Measurements from ENCODE around the gene BBS7. TPM values are rescaled to one million over a fixed set of nuclear protein-coding genes. Genes with fewer than 3 reads are reported as not detected.

Gene BBS7
- total RNA-seq, 1 donor from 2014 or later: 6.1 TPM

DNA sequence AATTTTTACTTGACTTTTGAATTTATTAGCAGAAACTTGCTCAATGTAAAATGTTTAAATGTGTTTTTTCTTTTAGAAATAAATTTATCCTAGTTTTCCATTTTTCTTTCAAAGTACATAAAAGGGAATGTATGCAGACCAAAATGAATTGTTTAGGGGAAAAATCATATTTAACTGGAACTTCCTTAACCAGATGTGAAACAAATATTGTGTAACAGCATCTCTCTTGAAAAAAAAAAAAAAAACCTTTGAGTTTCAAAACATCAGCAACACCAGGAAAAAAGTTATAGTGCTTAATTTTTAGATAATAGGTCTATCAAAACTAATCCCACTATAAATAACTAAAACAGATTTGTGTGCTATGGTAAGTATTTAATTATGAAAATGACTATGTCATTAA is 32.1 kb downstream of the BBS7 start:
- intact Hi-C loops (cut with DNase I): no loop called here
- DNase-seq (ENCODE audit: low spot score): no peak

GRCh38 chr4:121829511-121829910 is 40.8 kb downstream of the BBS7 start:
- DNase-seq (ENCODE audit: low spot score): no peak
- intact Hi-C loops (cut with DNase I): no loop called here

GRCh38 chr4:121827853-121828252 is 42.4 kb downstream of the BBS7 start:
- no peak for DNase-seq (ENCODE audit: low spot score)
- intact Hi-C loops (cut with DNase I): no loop called here

DNA sequence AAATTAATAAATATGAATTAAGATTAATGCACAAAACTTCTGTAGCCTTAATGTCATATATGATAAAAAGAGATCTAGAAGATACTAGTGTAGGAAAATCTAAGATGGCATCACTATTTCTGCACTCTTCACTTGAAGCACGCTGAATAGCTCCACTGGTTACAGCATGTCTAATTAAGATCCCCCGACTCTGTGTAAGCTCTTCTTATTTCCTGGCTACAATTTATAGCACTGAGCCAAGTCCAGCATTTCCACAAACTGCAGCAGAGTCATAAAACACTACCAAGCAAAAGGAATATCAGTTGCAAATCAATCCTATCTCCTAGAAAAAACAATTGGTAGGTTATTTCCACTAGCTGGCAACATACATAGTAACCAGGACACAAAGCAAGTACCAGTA is 45.3 kb downstream of the BBS7 start:
- DNase-seq (ENCODE audit: low spot score): no peak
- intact Hi-C loops (cut with DNase I): loop anchor here (5.0 kb wide), 1 partner anchor 128 kb away; the partner anchor contains the start of gene ANXA5

DNA sequence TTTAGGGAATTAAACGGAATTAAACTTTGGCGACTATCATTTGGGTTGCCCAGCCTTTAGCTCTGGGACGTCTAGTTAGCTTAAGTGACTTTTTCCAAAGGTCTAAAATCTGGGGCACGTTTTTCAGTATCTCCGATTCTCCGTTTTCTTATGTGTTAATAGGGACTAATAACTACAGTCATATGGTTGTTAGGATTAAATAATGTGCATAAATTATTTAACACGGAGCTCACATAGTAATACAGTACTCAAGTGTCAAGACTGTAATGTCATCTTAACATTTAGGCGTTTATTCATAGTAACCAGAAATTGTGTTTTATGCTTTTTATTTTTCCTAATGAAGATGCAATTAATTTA is 46.1 kb downstream of the BBS7 start:
- intact Hi-C loops (cut with DNase I): loop anchor here (5.0 kb wide), 1 partner anchor 127 kb away; the partner anchor contains the start of gene ANXA5
- DNase-seq (ENCODE audit: low spot score): no peak

DNA sequence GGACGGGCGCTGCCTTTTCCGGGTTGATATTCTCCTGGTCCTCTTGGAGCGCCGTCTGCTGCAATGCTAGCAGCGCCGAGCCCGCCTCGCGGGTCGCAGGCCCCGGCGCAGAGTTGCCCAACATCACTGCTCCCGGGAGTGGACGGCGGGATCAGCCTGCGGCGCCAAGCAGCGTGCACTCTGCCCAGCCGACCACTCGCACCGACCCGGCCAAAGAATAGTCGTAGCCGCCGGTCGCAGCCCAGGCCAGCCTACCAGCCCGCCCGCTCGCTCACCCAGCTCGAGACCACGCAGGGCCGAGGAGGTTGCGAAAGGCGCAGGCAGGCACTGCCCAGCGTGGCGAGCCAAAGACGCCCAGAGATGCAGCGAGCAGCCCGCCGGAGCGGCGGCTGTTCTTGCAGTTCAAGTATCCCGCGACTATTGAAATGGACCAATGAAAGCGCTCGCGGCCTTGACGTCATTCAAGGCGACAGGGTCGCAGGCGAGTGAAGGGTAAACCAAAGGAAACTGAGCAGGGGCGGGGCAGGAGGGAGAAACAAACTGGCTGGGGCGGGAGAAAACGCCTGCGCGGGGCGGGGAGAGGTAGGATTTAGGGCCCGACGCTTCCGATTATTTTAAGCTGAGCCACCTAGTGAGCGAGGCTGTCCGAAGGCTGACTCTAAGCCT is 46.6 kb downstream of the BBS7 start, which contains the start of gene CCNA2:
TSS of gene CCNA2 (minus strand) at position 379 of the 666 bp plus-strand sequence. CDS start at position 124, 255 bp downstream.
- intact Hi-C loops (cut with DNase I): loop anchor here (1.0 to 5.0 kb wide), 2 partner anchors 22 to 126 kb away; partner anchors contain the start of genes ANXA5 and EXOSC9
- DNase-seq (ENCODE audit: low spot score): peak; percentile 97

DNA sequence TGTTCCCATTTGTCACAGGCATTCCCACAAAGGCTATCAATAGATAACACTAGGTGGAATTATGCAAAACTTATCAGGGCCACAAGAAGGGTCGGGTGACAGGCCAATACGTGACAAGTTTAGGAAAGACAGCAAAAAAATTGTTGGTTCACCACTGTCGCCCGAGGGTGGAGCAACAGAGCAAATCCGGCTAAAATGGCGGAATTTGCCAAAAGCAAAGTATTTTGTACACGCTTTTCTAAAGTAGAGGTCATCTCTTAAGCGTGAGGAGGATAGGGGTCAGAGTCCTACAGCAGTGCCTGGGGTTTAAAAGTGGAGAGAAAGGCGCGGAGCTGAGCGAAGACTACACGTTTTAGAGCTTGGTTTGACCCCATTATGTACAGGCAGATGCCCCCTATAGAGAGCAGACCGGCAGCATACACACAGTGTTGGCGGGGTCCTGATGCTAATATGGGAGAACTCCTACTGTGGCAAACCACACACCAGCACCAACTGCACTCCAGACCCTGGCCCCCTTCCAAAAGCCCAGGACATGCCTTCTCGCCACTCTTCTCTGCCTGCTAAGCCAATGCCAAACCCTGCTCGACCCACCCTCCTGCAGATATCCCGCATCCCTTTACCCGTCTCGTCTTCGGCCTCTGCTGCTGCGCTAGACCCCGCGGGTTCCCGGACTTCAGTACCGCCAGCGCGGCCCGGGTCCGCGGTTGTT is 47.3 kb downstream of the BBS7 start:
- intact Hi-C loops (cut with DNase I): loop anchor here (1.0 to 5.0 kb wide), 2 partner anchors 22 to 126 kb away; partner anchors contain the start of genes ANXA5 and EXOSC9
- no peak for DNase-seq (ENCODE audit: low spot score)

- DNase-seq (ENCODE audit: low spot score): no peak
- intact Hi-C loops (cut with DNase I): loop anchor here (5.0 kb wide), 1 partner anchor 125 kb away; the partner anchor contains the start of gene ANXA5
Measured at GRCh38 chr4:121822047-121822446, 48.2 kb downstream of the BBS7 start.

- intact Hi-C loops (cut with DNase I): no loop called here
- no peak for DNase-seq (ENCODE audit: low spot score)
Measured at GRCh38 chr4:121819216-121819965, 50.9 kb downstream of the BBS7 start.

DNA sequence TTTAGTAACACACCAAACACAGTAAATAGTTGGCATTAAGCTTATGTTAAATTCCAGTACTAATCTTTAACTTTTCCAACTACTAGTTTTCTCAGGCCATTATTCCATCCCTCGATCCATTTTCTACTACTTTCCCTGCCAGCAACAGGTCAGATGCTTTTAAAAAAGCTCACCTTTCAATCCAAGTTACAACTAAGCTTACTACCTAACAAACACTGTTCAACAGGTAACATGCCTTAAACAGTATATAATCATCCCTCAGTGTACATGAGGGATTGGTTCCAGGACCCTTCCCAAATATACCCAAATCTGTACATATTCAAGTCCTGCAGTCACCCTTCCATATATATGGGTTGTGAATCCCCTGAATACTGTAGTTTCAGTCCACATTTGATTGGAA is 52.1 kb downstream of the BBS7 start:
- intact Hi-C loops (cut with DNase I): no loop called here
- DNase-seq (ENCODE audit: low spot score): no peak

- intact Hi-C loops (cut with DNase I): no loop called here
- no peak for DNase-seq (ENCODE audit: low spot score)
Measured at GRCh38 chr4:121817701-121818100, 52.6 kb downstream of the BBS7 start.

DNA sequence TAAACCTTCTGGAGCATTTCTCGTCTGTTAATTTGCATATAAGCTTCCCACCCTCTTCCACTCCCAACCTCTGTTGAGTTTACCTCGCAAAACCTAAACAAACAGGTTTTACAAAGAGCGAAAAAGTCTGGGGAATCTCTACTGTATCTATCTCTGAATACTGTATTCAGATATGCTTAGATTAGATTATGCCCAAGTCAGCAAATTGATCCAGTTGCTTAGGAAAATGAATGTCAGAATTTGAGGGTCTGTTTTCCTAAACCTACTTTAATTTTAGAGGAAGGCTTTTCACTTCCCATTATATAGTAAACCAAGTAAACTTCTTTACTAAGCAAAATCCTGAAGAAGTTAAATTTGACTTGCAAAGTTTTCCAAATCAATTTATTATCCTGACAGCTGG is 53.3 kb downstream of the BBS7 start:
- no peak for DNase-seq (ENCODE audit: low spot score)
- intact Hi-C loops (cut with DNase I): no loop called here

GRCh38 chr4:121814756-121815155 is 55.5 kb downstream of the BBS7 start:
- no peak for DNase-seq (ENCODE audit: low spot score)
- intact Hi-C loops (cut with DNase I): no loop called here

- intact Hi-C loops (cut with DNase I): no loop called here
Measured at GRCh38 chr4:121811122-121811521, 59.2 kb downstream of the BBS7 start.

DNA sequence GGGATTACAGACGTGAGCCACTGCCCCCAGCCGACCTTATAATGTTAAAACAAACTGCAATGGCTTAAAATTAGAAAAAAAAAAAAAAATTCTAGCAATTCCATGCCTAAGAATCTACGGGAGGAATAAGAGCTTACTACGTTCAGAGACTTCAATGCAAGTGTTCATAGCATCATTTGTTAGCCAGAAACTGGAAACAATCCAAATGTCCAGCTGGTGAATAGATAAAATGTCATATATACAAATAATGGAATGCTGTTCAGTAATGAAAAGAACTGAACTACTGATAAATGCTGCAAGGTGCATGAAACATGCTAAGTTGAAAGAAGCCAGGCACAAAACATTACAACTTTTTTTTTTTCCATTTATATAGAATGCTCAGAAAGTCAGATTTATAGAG is 63.9 kb downstream of the BBS7 start:
- intact Hi-C loops (cut with DNase I): no loop called here
- DNase-seq (ENCODE audit: low spot score): no peak

More at GRCh38 chr4:121811122-121811521, 59.2 kb downstream of the BBS7 start:
- no peak for DNase-seq (ENCODE audit: low spot score)

DNA sequence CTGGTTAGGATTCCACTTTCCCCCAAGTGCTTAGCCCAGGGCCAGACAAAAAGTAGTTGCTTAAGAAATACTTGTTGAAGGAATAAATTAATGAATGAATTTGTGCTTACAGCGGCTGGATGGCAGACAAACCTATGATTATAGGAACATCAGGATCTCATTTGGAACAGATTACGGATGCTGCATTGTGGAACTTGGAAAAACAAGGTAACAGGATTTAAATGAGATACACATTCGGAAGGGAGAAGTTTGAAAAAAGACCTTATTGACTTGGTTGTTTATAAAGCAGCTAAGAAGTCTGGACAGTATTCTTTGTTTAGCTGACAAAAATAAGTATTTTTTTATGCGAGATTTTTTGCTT is 68.6 kb downstream of the BBS7 start:
- DNase-seq (ENCODE audit: low spot score): no peak
- intact Hi-C loops (cut with DNase I): loop anchor here (1.0 to 5.0 kb wide), 2 partner anchors 22 to 104 kb away; partner anchors contain the start of genes ANXA5 and CCNA2

DNA sequence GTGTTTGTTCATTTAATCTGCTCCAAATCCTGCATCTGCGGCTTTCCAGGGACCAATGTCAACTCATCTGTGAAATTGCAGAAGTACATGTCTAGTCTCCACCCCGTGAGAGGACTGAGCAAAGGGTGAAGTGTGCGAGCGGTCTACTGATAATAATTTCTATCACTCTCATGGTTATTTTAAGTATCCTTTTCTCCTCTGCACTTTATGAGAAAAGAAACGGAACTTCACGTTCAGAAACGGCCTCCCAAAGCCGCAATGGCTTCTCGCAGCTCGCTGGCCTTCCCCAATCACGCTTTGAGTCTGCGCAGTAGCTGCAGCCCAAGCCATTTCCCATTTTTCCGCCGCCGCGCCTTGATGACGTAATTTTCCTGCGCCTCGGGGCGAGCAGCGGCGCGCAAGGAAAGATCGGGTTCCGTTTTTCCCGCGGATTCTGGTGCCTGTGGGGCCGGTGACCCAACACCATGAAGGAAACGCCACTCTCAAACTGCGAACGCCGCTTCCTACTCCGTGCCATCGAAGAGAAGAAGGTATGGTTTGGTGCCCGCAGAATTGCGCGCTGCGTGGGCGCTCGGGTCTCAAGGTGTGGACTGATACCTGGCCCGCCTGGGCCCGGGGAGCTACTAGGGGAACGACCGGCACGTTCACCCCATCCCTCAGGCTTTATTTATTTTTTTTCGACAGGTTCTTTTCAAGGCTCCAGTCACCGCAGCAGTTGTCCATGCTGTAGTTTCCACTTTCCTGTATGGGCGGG is 69.1 kb downstream of the BBS7 start, which contains the start of gene EXOSC9:
TSS of gene EXOSC9 (plus strand) at position 363 of the 754 bp plus-strand sequence. CDS start at position 465, 102 bp downstream.
- intact Hi-C loops (cut with DNase I): loop anchor here (1.0 to 5.0 kb wide), 2 partner anchors 22 to 104 kb away; partner anchors contain the start of genes ANXA5 and CCNA2
- DNase-seq (ENCODE audit: low spot score): peak; percentile 96

DNA sequence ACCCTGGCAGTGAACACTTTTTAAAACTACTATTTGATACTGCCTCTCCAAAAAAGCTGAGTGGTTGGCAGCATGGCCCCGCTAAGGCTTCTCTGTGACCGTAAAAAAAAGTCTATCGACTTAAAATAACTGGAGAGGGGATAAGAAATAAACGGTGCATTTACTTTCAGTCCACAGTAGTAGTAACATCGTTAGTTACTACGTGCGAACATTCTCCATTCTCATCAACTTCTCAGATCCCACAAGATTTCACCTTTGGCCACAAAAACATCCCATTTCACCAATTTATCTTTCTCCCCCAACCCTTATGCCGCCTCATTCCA is 69.7 kb downstream of the BBS7 start:
- intact Hi-C loops (cut with DNase I): loop anchor here (5.0 kb wide), 1 partner anchor 103 kb away; the partner anchor contains the start of gene ANXA5
- DNase-seq (ENCODE audit: low spot score): no peak

- intact Hi-C loops (cut with DNase I): loop anchor here (5.0 kb wide), 1 partner anchor 103 kb away; the partner anchor contains the start of gene ANXA5
- DNase-seq (ENCODE audit: low spot score): no peak
Measured at GRCh38 chr4:121799867-121800501, 70.3 kb downstream of the BBS7 start.

Data from cardiac septum (tissue), 1 donor.